ENCODE results near the gene CISH.

DNA sequence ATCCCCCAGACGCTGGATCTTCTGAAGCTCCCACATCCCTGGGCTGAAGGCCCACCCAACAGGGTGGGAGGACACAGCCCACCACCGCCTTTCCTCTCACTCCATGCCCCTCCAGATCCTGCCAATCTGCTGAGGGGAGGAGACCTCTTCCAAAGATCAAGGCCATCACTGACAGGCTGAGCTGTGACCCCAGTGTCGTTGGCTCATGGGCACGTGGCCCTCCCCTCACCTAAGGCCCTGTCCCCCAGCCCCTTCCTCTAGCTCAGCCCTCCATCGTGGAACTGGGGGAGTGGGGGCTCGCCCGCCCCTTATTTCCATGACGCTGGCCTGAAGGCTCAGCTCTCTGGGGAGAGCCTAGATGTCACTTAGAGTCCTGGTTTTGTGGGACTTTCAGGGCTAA is 54.5 kb downstream of the CISH start:
- TF ChIP-seq LARP7 (IDR thresholded peaks at IDR 0.05) (no peak), BHLHE40 (IDR thresholded peaks at IDR 0.05; ENCODE audit: borderline replicate concordance in 1 of 2, low read depth in 2 of 2, low read length in 1 of 2) (no peak), NFYA (IDR thresholded peaks at IDR 0.05; ENCODE audit: borderline replicate concordance, low read depth, low read length) (no peak), FOS (IDR thresholded peaks at IDR 0.05; ENCODE audit: borderline replicate concordance, extremely low read depth, insufficient read length) (no peak), MYC (IDR thresholded peaks at IDR 0.05; ENCODE audit: insufficient read depth, insufficient read length, insufficient replicate concordance, low read length, severe bottlenecking) (no peak)
- TF ChIP-seq, protein P1, sequence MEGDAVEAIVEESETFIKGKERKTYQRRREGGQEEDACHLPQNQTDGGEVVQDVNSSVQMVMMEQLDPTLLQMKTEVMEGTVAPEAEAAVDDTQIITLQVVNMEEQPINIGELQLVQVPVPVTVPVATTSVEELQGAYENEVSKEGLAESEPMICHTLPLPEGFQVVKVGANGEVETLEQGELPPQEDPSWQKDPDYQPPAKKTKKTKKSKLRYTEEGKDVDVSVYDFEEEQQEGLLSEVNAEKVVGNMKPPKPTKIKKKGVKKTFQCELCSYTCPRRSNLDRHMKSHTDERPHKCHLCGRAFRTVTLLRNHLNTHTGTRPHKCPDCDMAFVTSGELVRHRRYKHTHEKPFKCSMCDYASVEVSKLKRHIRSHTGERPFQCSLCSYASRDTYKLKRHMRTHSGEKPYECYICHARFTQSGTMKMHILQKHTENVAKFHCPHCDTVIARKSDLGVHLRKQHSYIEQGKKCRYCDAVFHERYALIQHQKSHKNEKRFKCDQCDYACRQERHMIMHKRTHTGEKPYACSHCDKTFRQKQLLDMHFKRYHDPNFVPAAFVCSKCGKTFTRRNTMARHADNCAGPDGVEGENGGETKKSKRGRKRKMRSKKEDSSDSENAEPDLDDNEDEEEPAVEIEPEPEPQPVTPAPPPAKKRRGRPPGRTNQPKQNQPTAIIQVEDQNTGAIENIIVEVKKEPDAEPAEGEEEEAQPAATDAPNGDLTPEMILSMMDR (IDR thresholded peaks at IDR 0.05 in 2 of 3, conservative IDR thresholded peaks at IDR 0.05 in 1 of 3; ENCODE audit: control insufficient read depth in 2 of 3, extremely low read depth in 1 of 3, insufficient read depth in 1 of 3, low read depth in 3 of 3, low read length in 3 of 3) = no peak

Data from GM12878 (cell line).